Vagina (tissue), 2 donors: Measurements from ENCODE around the gene SBSN.

ENCODE experiments used
- POLR2A ChIP-seq, 2 donors: fragments of 450-650 bp; IDR thresholded peaks; one replicate each; pipeline ENCODE4 v1.6.1; 2017; ENCODE audit warnings: antibody characterized with exemption in 2 of 2, mild to moderate bottlenecking in 2 of 2, moderate library complexity in 2 of 2
- POLR2AphosphoS5 ChIP-seq, 2 donors: sonication (generic); formaldehyde crosslinking; IDR thresholded peaks; one replicate each; pipeline ENCODE4 v1.9.0; 2017; ENCODE audit warnings: antibody characterized with exemption in 2 of 2, mild to moderate bottlenecking in 2 of 2, low read depth in 1 of 2; ENCODE audit not compliant: insufficient read depth in 1 of 2
- TF ChIP-seq, protein P1 (sequence below), 3 experiments: fragments of 450-650 bp in 2 of 3; fragments of 200-600 bp in 1 of 3; sonication (generic) in 1 of 3; IDR thresholded peaks; one replicate each; pipeline ENCODE4 v1.5.1; 2017 to 2019; ENCODE audit warnings: antibody characterized with exemption in 3 of 3, mild to moderate bottlenecking in 2 of 3, moderate library complexity in 2 of 3

DNA sequence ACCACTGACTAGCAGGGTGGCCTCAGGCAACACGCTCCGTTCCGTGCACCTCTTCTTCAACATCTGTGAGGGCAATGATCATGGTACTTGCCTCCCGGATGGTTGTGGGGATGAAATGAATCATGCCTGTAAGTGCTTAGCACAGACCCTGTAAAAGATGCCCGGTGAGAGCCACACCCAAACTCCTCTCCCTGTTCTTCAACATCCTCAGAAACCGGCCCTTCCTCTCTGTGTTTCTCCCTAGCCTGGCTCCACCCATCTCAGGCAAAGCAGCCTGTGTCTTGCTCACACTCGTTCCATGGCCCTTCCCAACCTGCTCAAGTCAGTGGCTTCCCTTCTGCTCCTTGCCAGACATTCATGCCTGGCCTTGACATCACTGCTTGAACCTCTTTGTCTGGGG, 8.8 kb downstream of the SBSN start:
- TF ChIP-seq, protein P1, sequence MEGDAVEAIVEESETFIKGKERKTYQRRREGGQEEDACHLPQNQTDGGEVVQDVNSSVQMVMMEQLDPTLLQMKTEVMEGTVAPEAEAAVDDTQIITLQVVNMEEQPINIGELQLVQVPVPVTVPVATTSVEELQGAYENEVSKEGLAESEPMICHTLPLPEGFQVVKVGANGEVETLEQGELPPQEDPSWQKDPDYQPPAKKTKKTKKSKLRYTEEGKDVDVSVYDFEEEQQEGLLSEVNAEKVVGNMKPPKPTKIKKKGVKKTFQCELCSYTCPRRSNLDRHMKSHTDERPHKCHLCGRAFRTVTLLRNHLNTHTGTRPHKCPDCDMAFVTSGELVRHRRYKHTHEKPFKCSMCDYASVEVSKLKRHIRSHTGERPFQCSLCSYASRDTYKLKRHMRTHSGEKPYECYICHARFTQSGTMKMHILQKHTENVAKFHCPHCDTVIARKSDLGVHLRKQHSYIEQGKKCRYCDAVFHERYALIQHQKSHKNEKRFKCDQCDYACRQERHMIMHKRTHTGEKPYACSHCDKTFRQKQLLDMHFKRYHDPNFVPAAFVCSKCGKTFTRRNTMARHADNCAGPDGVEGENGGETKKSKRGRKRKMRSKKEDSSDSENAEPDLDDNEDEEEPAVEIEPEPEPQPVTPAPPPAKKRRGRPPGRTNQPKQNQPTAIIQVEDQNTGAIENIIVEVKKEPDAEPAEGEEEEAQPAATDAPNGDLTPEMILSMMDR (IDR thresholded peaks at IDR 0.05), result no peak
- TF ChIP-seq POLR2A (IDR thresholded peaks at IDR 0.05) (no peak), POLR2AphosphoS5 (IDR thresholded peaks at IDR 0.05; ENCODE audit: insufficient read depth in 1 of 2, low read depth in 1 of 2) (peak in 1 of 2 donors; percentile 45)
